Measurements from ENCODE around the gene P2RY11. TPM values are rescaled to one million over a fixed set of nuclear protein-coding genes. Genes with fewer than 3 reads are reported as not detected.

The P2RY11 gene
- total RNA-seq, 1 experiment from 2014 or later: 43.8 TPM

GRCh38 chr19:10115392-10116084 lies 4.0 kb downstream of the P2RY11 start:
- Histone ChIP-seq H4K20me1 (ENCODE audit: insufficient read depth) (no peaks in the 10 kb centered on the region), H3K9me2 (ENCODE audit: insufficient read depth) (no peaks in the 10 kb centered on the region), H3K27me3 (ENCODE audit: insufficient read depth, low read length) (no peaks in the 10 kb centered on the region), H3K4me1 (ENCODE audit: control insufficient read depth in 1 of 2, insufficient read depth in 2 of 2, low read length in 2 of 2) (peaks cover 5 to 39% of the 10 kb centered on the region in 2 experiments), H2AFZ (ENCODE audit: low read depth, low read length, poor library complexity, severe bottlenecking) (no peak overlapping the region), H3K79me2 (ENCODE audit: insufficient read depth, low read length) (peaks cover 31% of the 10 kb centered on the region), H3K4me2 (ENCODE audit: low read length) (no peak overlapping the region), H3K27ac (ENCODE audit: low read depth, low read length) (no peak overlapping the region; the same call in 1 of the 2 replicates), H3K9me3 (ENCODE audit: control insufficient read depth in 1 of 2, insufficient read depth in 1 of 2, low read depth in 1 of 2, low read length in 2 of 2) (no peaks in the 10 kb centered on the region), H3K36me3 (ENCODE audit: control insufficient read depth in 1 of 2, insufficient read depth in 2 of 2, low read length in 2 of 2) (peaks cover 19 to 30% of the 10 kb centered on the region in 2 experiments; a peak in 3 of 4 replicates), H3K4me3 (replicated peaks in 1 of 2; ENCODE audit: low read depth in 1 of 2, low read length in 2 of 2) (no peak overlapping the region), H3K9ac (ENCODE audit: low read length) (no peak overlapping the region)
- DNase-seq (ENCODE audit: low read depth, low spot score): no peak
- ChIA-PET RAD21 (ENCODE audit: low non-redundant PET in 1 of 2, low total read pairs in 2 of 2, uncharacterized antibody in 2 of 2, unreplicated experiment in 2 of 2) (no interaction called here), CTCF (no interaction called here), POLR2A (interaction anchor here (1.4 kb wide), 1 partner anchor 9 kb away, joined by 3 read pairs; the partner anchor contains the start of gene PPAN)
- intact Hi-C loops (cut with micrococcal nuclease): no loop called here
- TF ChIP-seq TCF7L2 (IDR thresholded peaks at IDR 0.05; ENCODE audit: borderline replicate concordance, extremely low read depth, insufficient read depth, insufficient read length) (no peak), ZBTB33 (IDR thresholded peaks at IDR 0.05; ENCODE audit: extremely low read depth, insufficient replicate concordance, low read length) (no peak), EZH2phosphoT487 (IDR thresholded peaks at IDR 0.05; ENCODE audit: borderline replicate concordance) (no peak), MAX (IDR thresholded peaks at IDR 0.05) (no peak), YY1 (IDR thresholded peaks at IDR 0.05; ENCODE audit: extremely low read depth, insufficient replicate concordance, low read depth, low read length) (no peak), POLR2AphosphoS5 (IDR thresholded peaks at IDR 0.05; ENCODE audit: low read depth, low read length) (peak; percentile 2; the same call in 1 of the 2 replicates), SIN3A (IDR thresholded peaks at IDR 0.05; ENCODE audit: low read depth) (0 out of 2 replicates have a peak, but pooled peaks have one; percentile 9), SP1 (IDR thresholded peaks at IDR 0.05; ENCODE audit: low read depth) (no peak), ZNF274 (IDR thresholded peaks at IDR 0.05; ENCODE audit: low read depth, low read length) (no peak), EGR1 (IDR thresholded peaks at IDR 0.05; ENCODE audit: low read depth) (no peak), JUND (IDR thresholded peaks at IDR 0.05) (peak; percentile 12; the same call in 1 of the 2 replicates), FOSL1 (IDR thresholded peaks at IDR 0.05; ENCODE audit: low read depth) (no peak), POLR2A (IDR thresholded peaks at IDR 0.05; ENCODE audit: borderline replicate concordance, extremely low read depth, insufficient read depth, insufficient read length) (no peak)
- no TSS peak for BruUV-seq (replicated peaks)
- no peak for ATAC-seq
